HepG2 (cell line): ENCODE results near the gene FITM1. TPM values are rescaled to one million over a fixed set of nuclear protein-coding genes. Genes with fewer than 3 reads are reported as not detected.

Source experiments
- EHMT2 ChIP-seq: fragments of 200-600 bp; sonication (generic); IDR thresholded peaks from 2 replicates; pipeline ENCODE4 v1.7.0; 2017; ENCODE audit warnings: antibody characterized with exemption, low read depth, low read length, borderline replicate concordance
- FOXJ3 ChIP-seq: sonication (generic); formaldehyde crosslinking; IDR thresholded peaks from 2 replicates; pipeline ENCODE4 v1.4.0; 2020; ENCODE audit warnings: missing genetic modification reagents, mild to moderate bottlenecking, borderline replicate concordance
- MAF1 ChIP-seq: sonication (generic); formaldehyde crosslinking; IDR thresholded peaks from 2 replicates; pipeline ENCODE4 v1.5.0; 2020; ENCODE audit warnings: missing genetic modification reagents, borderline replicate concordance
- MED8 ChIP-seq: sonication (generic); formaldehyde crosslinking; IDR thresholded peaks from 2 replicates; pipeline ENCODE4 v1.8.1; 2023; ENCODE audit warnings: mild to moderate bottlenecking, missing genetic modification reagents; ENCODE audit not compliant: insufficient replicate concordance
- NKX3-1 ChIP-seq: sonication (generic); formaldehyde crosslinking; IDR thresholded peaks from 2 replicates; pipeline ENCODE4 v1.5.0; 2020; ENCODE audit warnings: missing genetic modification reagents
- RNF2 ChIP-seq: fragments of 450-650 bp; conservative IDR thresholded peaks from 2 replicates; pipeline ENCODE4 v1.6.1; 2016; ENCODE audit warnings: low read depth
- TEAD2 ChIP-seq: sonication (generic); formaldehyde crosslinking; IDR thresholded peaks from 2 replicates; pipeline ENCODE4 v1.9.0; 2021; ENCODE audit warnings: missing genetic modification reagents
- THAP11 ChIP-seq: IDR thresholded peaks from 2 replicates; pipeline ENCODE4 v1.6.1; 2016; ENCODE audit warnings: missing biosample characterization, missing genetic modification reagents
- ZFP36L1 ChIP-seq: sonication (generic); formaldehyde crosslinking; IDR thresholded peaks from 2 replicates; pipeline ENCODE4 v1.8.0; 2022; ENCODE audit warnings: mild to moderate bottlenecking, missing genetic modification reagents, moderate library complexity
- ZNF224 ChIP-seq: sonication (generic); formaldehyde crosslinking; IDR thresholded peaks from 2 replicates; pipeline ENCODE4 v1.5.0; 2020; ENCODE audit warnings: mild to moderate bottlenecking, missing genetic modification reagents
- ZNF431 ChIP-seq: sonication (generic); formaldehyde crosslinking; IDR thresholded peaks from 2 replicates; pipeline ENCODE4 v1.9.0; 2022; ENCODE audit warnings: missing genetic modification reagents, low read depth, mild to moderate bottlenecking, borderline replicate concordance
- ZNF772 ChIP-seq: sonication (generic); formaldehyde crosslinking; IDR thresholded peaks from 2 replicates; pipeline ENCODE4 v1.5.0; 2020; ENCODE audit warnings: mild to moderate bottlenecking, missing genetic modification reagents
- ZSCAN30 ChIP-seq: sonication (generic); formaldehyde crosslinking; IDR thresholded peaks from 2 replicates; pipeline ENCODE4 v1.5.0; 2020; ENCODE audit warnings: mild to moderate bottlenecking, missing genetic modification reagents
- polyA plus RNA-seq, 8 experiments: library from polyadenylated mRNA; depleted of rRNA in 3 of 8; stranded (reverse) in 7 of 8; unstranded in 1 of 8; fragments of >200 nt; fragmentation: Illumina TruSeq in 4 of 8; extraction: Trizol in 4 of 8; gene quantifications; 2 replicates each; pipeline versions ENCODE4 v1.2.1 to v1.2.3, GENCODE V29; 2011 to 2016; ENCODE audit warnings: low read depth in 4 of 8, missing spikeins in 1 of 8, mixed read lengths in 1 of 8; ENCODE audit not compliant: insufficient read depth in 1 of 8
- total RNA-seq, 5 experiments: library from RNA; depleted of rRNA; stranded (reverse); fragments of >200 nt; fragmentation: Illumina TruSeq; extraction: Trizol; gene quantifications; 2 replicates each; pipeline ENCODE4 v1.2.3, GENCODE V29; 2016; ENCODE audit warnings: low read depth in 1 of 5
- TF ChIP-seq, protein P1 (sequence below): sonication (generic); formaldehyde crosslinking; IDR thresholded peaks from 2 replicates; pipeline ENCODE4 v1.5.0; 2020; ENCODE audit warnings: mild to moderate bottlenecking, missing genetic modification reagents
- TF ChIP-seq, protein P2 (sequence below): sonication (generic); formaldehyde crosslinking; IDR thresholded peaks from 2 replicates; pipeline ENCODE4 v1.9.0; 2021; ENCODE audit warnings: missing genetic modification reagents, mild to moderate bottlenecking, borderline replicate concordance
- TF ChIP-seq, protein P3 (sequence below): sonication (generic); formaldehyde crosslinking; IDR thresholded peaks from 2 replicates; pipeline ENCODE4 v1.4.0; 2020; ENCODE audit warnings: missing genetic modification reagents
- TF ChIP-seq, protein P4 (sequence below): IDR thresholded peaks from 2 replicates; pipeline ENCODE4 v1.6.1; 2016; ENCODE audit warnings: mild to moderate bottlenecking, missing biosample characterization, missing genetic modification reagents
- TF ChIP-seq, protein P5 (sequence below): sonication (generic); formaldehyde crosslinking; conservative IDR thresholded peaks from 2 replicates; pipeline ENCODE4 v1.8.0; 2022; ENCODE audit warnings: missing genetic modification reagents
- TF ChIP-seq, protein P6 (sequence below): sonication (generic); formaldehyde crosslinking; conservative IDR thresholded peaks from 2 replicates; pipeline ENCODE4 v1.4.0; 2020; ENCODE audit warnings: missing genetic modification reagents

Gene FITM1
- total and polyA plus RNA-seq, 2 of the 13 experiments (the other 11 are each of a cell fraction or from before 2014, with no cell fraction given), result 2.7 to 5.8 TPM

DNA sequence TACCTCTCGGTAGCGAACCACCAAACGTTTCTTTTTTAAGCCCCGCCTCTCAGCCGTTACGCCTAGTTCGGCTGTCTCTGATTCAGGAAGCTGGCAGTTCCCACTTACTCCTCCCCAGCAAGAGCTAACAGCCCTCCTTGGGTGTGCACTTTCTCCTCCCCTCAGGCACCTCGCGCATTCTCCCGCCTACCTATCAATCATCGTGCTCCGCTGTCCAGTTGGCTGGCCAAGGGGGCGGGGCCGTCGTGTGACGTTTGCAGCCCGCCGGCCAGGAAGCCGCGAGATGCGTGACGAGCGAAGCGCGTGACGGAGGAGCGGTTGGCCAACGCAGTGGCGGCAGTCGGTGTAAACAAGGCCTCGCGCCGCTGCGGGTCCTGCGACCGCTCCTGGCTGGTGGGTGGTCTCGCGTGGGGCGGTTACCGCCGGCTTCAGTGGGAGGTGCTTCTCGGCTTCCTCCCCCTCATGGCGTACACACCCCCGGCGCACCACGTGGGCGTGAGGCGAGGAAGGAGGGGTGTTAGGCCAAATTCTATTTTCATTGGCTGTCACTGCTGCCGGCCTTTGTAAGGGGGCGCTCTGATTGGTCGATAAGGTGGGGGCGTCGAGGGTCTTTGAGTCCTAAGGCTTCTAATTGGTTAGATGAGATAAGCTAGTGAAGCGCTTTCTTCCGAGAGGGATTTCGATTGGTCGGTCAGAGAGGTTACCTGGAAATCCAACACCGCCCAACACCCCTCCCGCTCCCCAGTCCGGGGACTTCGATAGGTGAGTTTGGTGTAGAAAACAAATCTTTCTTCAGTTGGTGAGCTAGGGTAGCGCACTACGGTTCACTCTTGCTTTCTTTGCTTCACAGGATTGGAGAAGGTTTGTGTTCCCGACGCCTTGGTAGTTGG, 15.7 kb upstream of the FITM1 start, which contains the start of the genes DCAF11 and NRL (continued):
- TF ChIP-seq, protein P1, sequence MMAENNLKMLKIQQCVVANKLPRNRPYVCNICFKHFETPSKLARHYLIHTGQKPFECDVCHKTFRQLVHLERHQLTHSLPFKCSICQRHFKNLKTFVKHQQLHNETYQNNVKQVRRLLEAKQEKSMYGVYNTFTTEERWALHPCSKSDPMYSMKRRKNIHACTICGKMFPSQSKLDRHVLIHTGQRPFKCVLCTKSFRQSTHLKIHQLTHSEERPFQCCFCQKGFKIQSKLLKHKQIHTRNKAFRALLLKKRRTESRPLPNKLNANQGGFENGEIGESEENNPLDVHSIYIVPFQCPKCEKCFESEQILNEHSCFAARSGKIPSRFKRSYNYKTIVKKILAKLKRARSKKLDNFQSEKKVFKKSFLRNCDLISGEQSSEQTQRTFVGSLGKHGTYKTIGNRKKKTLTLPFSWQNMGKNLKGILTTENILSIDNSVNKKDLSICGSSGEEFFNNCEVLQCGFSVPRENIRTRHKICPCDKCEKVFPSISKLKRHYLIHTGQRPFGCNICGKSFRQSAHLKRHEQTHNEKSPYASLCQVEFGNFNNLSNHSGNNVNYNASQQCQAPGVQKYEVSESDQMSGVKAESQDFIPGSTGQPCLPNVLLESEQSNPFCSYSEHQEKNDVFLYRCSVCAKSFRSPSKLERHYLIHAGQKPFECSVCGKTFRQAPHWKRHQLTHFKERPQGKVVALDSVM (CRISPR knock-in tag), result no peak; the same call in 1 of the 2 replicates
- peak; percentile 87; the same call in 1 of the 2 replicates for TF ChIP-seq TEAD2
- TF ChIP-seq FOXJ3, result peak; percentile 91
- TF ChIP-seq, protein P2, sequence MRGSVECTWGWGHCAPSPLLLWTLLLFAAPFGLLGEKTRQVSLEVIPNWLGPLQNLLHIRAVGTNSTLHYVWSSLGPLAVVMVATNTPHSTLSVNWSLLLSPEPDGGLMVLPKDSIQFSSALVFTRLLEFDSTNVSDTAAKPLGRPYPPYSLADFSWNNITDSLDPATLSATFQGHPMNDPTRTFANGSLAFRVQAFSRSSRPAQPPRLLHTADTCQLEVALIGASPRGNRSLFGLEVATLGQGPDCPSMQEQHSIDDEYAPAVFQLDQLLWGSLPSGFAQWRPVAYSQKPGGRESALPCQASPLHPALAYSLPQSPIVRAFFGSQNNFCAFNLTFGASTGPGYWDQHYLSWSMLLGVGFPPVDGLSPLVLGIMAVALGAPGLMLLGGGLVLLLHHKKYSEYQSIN, result no peak
- TF ChIP-seq, protein P3, sequence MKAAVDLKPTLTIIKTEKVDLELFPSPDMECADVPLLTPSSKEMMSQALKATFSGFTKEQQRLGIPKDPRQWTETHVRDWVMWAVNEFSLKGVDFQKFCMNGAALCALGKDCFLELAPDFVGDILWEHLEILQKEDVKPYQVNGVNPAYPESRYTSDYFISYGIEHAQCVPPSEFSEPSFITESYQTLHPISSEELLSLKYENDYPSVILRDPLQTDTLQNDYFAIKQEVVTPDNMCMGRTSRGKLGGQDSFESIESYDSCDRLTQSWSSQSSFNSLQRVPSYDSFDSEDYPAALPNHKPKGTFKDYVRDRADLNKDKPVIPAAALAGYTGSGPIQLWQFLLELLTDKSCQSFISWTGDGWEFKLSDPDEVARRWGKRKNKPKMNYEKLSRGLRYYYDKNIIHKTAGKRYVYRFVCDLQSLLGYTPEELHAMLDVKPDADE, result no peak
- peak; percentile 96 for TF ChIP-seq MAF1 (CRISPR knock-in tag)
- no peak for TF ChIP-seq ZNF431 (CRISPR knock-in tag)
- no peak for TF ChIP-seq ZSCAN30 (CRISPR knock-in tag)
- TF ChIP-seq MED8 (CRISPR knock-in tag), result peak; percentile 67
- TF ChIP-seq, protein P4, sequence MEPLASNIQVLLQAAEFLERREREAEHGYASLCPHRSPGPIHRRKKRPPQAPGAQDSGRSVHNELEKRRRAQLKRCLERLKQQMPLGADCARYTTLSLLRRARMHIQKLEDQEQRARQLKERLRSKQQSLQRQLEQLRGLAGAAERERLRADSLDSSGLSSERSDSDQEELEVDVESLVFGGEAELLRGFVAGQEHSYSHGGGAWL (CRISPR knock-in tag), result peak; percentile 99
- TF ChIP-seq RNF2, result peak; percentile 100
- TF ChIP-seq ZNF224 (CRISPR knock-in tag), result peak; percentile 94; the same call in 1 of the 2 replicates
- TF ChIP-seq EHMT2, result peak; percentile 15; the same call in 1 of the 2 replicates
- peak; percentile 97 for TF ChIP-seq ZNF772 (CRISPR knock-in tag)
- TF ChIP-seq NKX3-1 (CRISPR knock-in tag), result peak; percentile 97
- TF ChIP-seq, protein P5, sequence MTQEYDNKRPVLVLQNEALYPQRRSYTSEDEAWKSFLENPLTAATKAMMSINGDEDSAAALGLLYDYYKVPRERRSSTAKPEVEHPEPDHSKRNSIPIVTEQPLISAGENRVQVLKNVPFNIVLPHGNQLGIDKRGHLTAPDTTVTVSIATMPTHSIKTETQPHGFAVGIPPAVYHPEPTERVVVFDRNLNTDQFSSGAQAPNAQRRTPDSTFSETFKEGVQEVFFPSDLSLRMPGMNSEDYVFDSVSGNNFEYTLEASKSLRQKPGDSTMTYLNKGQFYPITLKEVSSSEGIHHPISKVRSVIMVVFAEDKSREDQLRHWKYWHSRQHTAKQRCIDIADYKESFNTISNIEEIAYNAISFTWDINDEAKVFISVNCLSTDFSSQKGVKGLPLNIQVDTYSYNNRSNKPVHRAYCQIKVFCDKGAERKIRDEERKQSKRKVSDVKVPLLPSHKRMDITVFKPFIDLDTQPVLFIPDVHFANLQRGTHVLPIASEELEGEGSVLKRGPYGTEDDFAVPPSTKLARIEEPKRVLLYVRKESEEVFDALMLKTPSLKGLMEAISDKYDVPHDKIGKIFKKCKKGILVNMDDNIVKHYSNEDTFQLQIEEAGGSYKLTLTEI, result no peak
- TF ChIP-seq, protein P6, sequence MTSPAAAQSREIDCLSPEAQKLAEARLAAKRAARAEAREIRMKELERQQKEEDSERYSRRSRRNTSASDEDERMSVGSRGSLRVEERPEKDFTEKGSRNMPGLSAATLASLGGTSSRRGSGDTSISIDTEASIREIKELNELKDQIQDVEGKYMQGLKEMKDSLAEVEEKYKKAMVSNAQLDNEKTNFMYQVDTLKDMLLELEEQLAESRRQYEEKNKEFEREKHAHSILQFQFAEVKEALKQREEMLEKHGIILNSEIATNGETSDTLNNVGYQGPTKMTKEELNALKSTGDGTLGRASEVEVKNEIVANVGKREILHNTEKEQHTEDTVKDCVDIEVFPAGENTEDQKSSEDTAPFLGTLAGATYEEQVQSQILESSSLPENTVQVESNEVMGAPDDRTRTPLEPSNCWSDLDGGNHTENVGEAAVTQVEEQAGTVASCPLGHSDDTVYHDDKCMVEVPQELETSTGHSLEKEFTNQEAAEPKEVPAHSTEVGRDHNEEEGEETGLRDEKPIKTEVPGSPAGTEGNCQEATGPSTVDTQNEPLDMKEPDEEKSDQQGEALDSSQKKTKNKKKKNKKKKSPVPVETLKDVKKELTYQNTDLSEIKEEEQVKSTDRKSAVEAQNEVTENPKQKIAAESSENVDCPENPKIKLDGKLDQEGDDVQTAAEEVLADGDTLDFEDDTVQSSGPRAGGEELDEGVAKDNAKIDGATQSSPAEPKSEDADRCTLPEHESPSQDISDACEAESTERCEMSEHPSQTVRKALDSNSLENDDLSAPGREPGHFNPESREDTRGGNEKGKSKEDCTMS (CRISPR knock-in tag), result no peak; the same call in 1 of the 2 replicates
- peak; percentile 86 for TF ChIP-seq THAP11 (CRISPR knock-in tag)
- peak; percentile 57; the same call in 1 of the 2 replicates for TF ChIP-seq ZFP36L1
